Activated CD4-positive, alpha-beta memory T cell treated with anti-CD3 and anti-CD28 coated beads for 36 hours (primary cell): ENCODE data around the gene MEF2A. TPM values are rescaled to one million over a fixed set of nuclear protein-coding genes. Genes with fewer than 3 reads are reported as not detected.

Experiments used
- CTCF ChIA-PET: fragments of 350-600 bp; sonication (Branson Sonifier 250); formaldehyde crosslinking; loops from one replicate; lab custom pipeline; 2021; ENCODE audit warnings: antibody characterized with exemption, inconsistent platforms; lab: Charles Lee
- POLR2A ChIA-PET: fragments of 350-600 bp; sonication (Branson Sonifier 250); formaldehyde crosslinking; loops from one replicate; lab custom pipeline; 2021; ENCODE audit warnings: antibody characterized with exemption; lab: Charles Lee
- DNase-seq: peaks from one replicate; pipeline ENCODE4 v3.0.0-alpha.2; 2020
- H3K27ac Mint-ChIP-seq: one replicate; pipeline ENCODE4 v1.8.0; 2021; ENCODE audit warnings: mixed read lengths
- H3K27me3 Mint-ChIP-seq: one replicate; pipeline ENCODE4 v1.8.0; 2021; ENCODE audit warnings: mixed read lengths
- H3K36me3 Mint-ChIP-seq: one replicate; pipeline ENCODE4 v1.8.0; 2021; ENCODE audit warnings: mixed read lengths
- H3K4me1 Mint-ChIP-seq: one replicate; pipeline ENCODE4 v1.8.0; 2021; ENCODE audit warnings: low read depth, mixed read lengths
- H3K4me3 Mint-ChIP-seq: one replicate; pipeline ENCODE4 v1.8.0; 2021; ENCODE audit warnings: mild to moderate bottlenecking, mixed read lengths
- H3K9me3 Mint-ChIP-seq: one replicate; pipeline ENCODE4 v1.8.0; 2021; ENCODE audit warnings: mixed read lengths
- intact Hi-C: fragments of 100-400 bp; cut with micrococcal nuclease; formaldehyde crosslinking; loops from one replicate; pipeline ENCODE4 v1.15.1; 2023
- total RNA-seq, 2 experiments: library from RNA; stranded (reverse); gene quantifications; one replicate each; pipeline ENCODE4 v1.2.3, GENCODE V29; 2021

The MEF2A gene
- total RNA-seq, 2 experiments from 2014 or later = 15.9 to 19.5 TPM

DNA sequence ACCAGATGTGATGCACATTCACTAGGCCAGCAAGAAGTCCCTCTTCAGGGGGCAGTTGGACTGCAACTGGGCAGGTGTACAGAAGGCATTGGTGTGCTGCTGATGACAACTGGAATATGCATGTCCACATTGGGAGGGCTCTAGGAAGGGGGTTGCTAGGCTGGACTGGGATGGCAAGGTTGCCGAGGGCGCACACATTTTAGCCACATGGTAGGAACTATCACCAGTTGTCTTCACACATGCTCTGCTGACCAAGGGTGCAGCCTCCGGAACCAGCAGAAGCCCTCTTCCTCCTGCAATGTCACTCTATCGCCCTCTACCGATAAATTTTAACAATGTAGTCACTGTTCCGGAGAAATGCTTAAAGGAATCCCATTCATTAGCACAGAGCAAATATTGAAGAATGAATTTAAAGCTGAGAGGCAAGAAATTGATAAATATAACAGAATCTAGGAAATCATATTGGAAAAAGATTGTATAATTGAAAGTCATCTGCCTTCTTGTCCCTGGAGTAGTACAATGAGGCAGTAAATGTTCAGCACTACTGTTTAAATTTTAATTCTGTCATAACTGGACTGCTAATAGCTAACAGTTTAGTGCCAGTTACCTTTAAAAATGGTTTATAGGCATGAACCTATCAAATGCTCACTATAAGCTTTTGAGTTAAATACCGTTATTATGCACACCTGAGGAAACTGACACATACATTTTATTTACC, 190.1 kb downstream of the MEF2A start:
- Mint-ChIP-seq H3K4me3 (no peak overlapping the region), H3K4me1 (no peaks in the 10 kb centered on the region), H3K27me3 (peaks cover 2% of the 10 kb centered on the region), H3K36me3 (no peaks in the 10 kb centered on the region), H3K27ac (no peak overlapping the region), H3K9me3 (no peaks in the 10 kb centered on the region)
- POLR2A ChIA-PET = no interaction called here
- CTCF ChIA-PET = interaction anchor here (0.6 to 7.3 kb wide), 32 partner anchors 8 to 819 kb away, joined by 3 to 108 read pairs (median 4); partner anchors contain the start of gene LYSMD4
- DNase-seq = peak; percentile 35
- intact Hi-C loops = loop anchor here (1.0 to 10.0 kb wide), 4 partner anchors 52 to 651 kb away; partner anchors contain the start of gene SYNM

DNA sequence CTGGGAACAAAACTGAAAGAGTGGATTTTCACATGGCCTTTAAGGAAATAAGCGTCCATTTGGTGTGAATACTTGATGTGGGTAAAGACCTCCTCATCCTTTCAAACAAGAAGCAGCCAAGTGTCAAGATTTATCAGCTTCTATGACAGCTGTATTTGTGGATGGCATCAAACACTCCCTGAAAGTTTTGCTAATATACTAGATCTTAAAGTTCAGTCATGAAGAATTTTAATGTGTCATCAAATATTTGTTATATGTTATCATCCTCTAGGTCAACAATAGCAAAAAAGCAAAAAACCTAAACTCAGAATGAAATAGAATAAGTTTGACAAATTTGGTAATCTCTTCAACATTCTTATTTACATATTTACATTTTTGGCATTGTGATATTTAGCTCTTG, 196.5 kb downstream of the MEF2A start:
- Mint-ChIP-seq H3K36me3 (no peaks in the 10 kb centered on the region), H3K27ac (no peak overlapping the region), H3K9me3 (no peaks in the 10 kb centered on the region), H3K27me3 (peaks cover 5% of the 10 kb centered on the region), H3K4me1 (no peaks in the 10 kb centered on the region), H3K4me3 (no peak overlapping the region)
- POLR2A ChIA-PET = no interaction called here
- CTCF ChIA-PET = interaction anchor here (1.2 kb wide), 1 partner anchor 58 kb away, joined by 3 read pairs; no protein-coding TSS in a partner anchor
- no peak for DNase-seq
- intact Hi-C loops = no loop called here

DNA sequence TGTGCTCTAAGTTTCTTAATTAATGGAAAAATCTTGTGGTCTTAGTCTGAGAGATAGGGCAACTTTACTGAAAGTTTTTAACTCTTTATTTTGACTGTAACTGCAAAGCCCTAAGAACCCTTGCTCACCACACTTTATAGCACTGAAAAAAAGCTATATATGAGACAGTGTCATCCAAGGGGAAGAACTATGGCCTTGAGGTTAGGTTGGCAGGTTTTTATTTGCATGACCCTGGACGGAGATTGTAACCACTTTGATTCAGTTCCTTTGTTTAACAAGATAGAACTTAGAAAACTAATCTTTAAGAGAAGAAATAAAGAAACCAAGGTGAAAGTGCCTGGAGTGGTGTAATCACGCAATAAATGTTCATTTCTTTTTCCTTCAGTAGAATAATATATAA, 198.0 kb downstream of the MEF2A start:
- Mint-ChIP-seq H3K4me1 (no peaks in the 10 kb centered on the region), H3K27ac (no peak overlapping the region), H3K27me3 (peaks cover 5% of the 10 kb centered on the region), H3K4me3 (no peak overlapping the region), H3K9me3 (no peaks in the 10 kb centered on the region), H3K36me3 (no peaks in the 10 kb centered on the region)
- ChIA-PET POLR2A (no interaction called here), CTCF (interaction anchor here (1.2 kb wide), 1 partner anchor 8 kb away, joined by 4 read pairs; no protein-coding TSS in a partner anchor)
- intact Hi-C loops = no loop called here
- DNase-seq = no peak

DNA sequence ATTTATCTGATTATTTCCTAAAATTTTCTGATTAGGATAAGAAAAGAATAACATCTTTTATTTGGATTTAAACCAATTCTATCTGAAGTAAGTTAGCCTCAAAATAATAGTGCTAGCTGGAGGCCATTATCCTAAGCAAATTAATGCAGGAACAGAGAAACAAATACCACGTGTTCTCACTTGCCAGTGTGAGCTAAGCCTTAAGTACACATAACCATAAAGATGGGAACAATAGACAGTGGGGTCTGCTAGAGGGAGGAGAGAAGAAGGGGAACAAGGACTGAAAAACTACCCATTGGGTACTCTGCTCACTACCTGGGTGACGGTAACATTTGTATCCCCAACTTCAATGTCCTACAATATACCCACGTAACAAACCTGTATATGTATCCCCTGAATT, 198.7 kb downstream of the MEF2A start:
- ChIA-PET CTCF (interaction anchor here (1.2 kb wide), 1 partner anchor 8 kb away, joined by 4 read pairs; no protein-coding TSS in a partner anchor), POLR2A (no interaction called here)
- no peak for DNase-seq
- Mint-ChIP-seq H3K27ac (no peak overlapping the region), H3K9me3 (no peaks in the 10 kb centered on the region), H3K36me3 (no peaks in the 10 kb centered on the region), H3K4me3 (no peak overlapping the region), H3K4me1 (no peaks in the 10 kb centered on the region), H3K27me3 (peaks cover 5% of the 10 kb centered on the region)
- intact Hi-C loops = no loop called here

Other genes with a start within 250 kb of the MEF2A start
- gene LYSMD4, start 167.5 kb downstream of the MEF2A start, total RNA-seq = 1 to 10 TPM; 5.2 to 7.6 TPM